CD4-positive, CD25-positive, alpha-beta regulatory T cell (primary cell): ENCODE data around the gene PLXND1. TPM values are rescaled to one million over a fixed set of nuclear protein-coding genes. Genes with fewer than 3 reads are reported as not detected.
A peak's percentile ranks its signal among the peaks of the same experiment; 100 is the strongest.

Experiments
- ATAC-seq, 2 donors: fragments of 150-1000 bp; cut with Tn5 transposase; one replicate each; pipeline ENCODE4 v1.10.0; 2021; ENCODE audit warnings: low read depth in 2 of 2, moderate number of reproducible peaks in 2 of 2, moderate library complexity in 1 of 2
- DNase-seq, 3 donors: peaks; one replicate each; pipeline versions ENCODE4 v3.0.0 to v3.0.0-alpha.2; 2012 to 2022; ENCODE audit warnings: mixed read lengths in 1 of 3
- H3K27ac ChIP-seq: one replicate; pipeline ENCODE4 v1.7.0; 2013; ENCODE audit warnings: mild to moderate bottlenecking, low read length; ENCODE audit not compliant: insufficient read depth, poor library complexity, severe bottlenecking
- H3K27me3 ChIP-seq: one replicate; pipeline ENCODE4 v1.7.0; 2013; ENCODE audit warnings: low read length; ENCODE audit not compliant: control insufficient read depth, insufficient read depth
- H3K36me3 ChIP-seq: one replicate; pipeline ENCODE4 v1.7.0; 2013; ENCODE audit warnings: mild to moderate bottlenecking, low read length, moderate library complexity; ENCODE audit not compliant: control insufficient read depth, insufficient read depth
- H3K4me1 ChIP-seq: 2 replicates; pipeline ENCODE4 v1.7.0; 2013; ENCODE audit warnings: mild to moderate bottlenecking, low read length; ENCODE audit not compliant: insufficient read depth, control insufficient read depth, poor library complexity, severe bottlenecking
- H3K4me3 ChIP-seq: one replicate; pipeline ENCODE4 v1.7.0; 2013; ENCODE audit warnings: low read depth, mild to moderate bottlenecking, low read length, moderate library complexity
- H3K9me3 ChIP-seq, 2 experiments: 1 replicate in 1 of 2; 2 replicates in 1 of 2; pipeline ENCODE4 v1.7.0; 2013; ENCODE audit warnings: low read length in 2 of 2, mild to moderate bottlenecking in 1 of 2, moderate library complexity in 1 of 2; ENCODE audit not compliant: control insufficient read depth in 2 of 2
- H3K27ac Mint-ChIP-seq, 3 donors: one replicate each; pipeline ENCODE4 v1.8.0; 2020 to 2022; ENCODE audit warnings: mild to moderate bottlenecking in 3 of 3, mixed read lengths in 3 of 3, moderate library complexity in 2 of 3
- H3K27me3 Mint-ChIP-seq: one replicate; pipeline ENCODE4 v1.8.0; 2022; ENCODE audit warnings: mild to moderate bottlenecking, mixed read lengths
- H3K36me3 Mint-ChIP-seq: one replicate; pipeline ENCODE4 v1.8.0; 2020; ENCODE audit warnings: mixed read lengths
- H3K4me1 Mint-ChIP-seq, 4 donors: one replicate each; pipeline ENCODE4 v1.8.0; 2020 to 2022; ENCODE audit warnings: mixed read lengths in 4 of 4, mild to moderate bottlenecking in 1 of 4
- H3K4me3 Mint-ChIP-seq, 4 donors: one replicate each; pipeline ENCODE4 v1.8.0; 2020 to 2022; ENCODE audit warnings: mild to moderate bottlenecking in 4 of 4, mixed read lengths in 4 of 4, moderate library complexity in 3 of 4
- H3K9me3 Mint-ChIP-seq, 7 donors: one replicate each; pipeline ENCODE4 v1.8.0; 2020 to 2022; ENCODE audit warnings: mixed read lengths in 7 of 7, mild to moderate bottlenecking in 3 of 7, moderate library complexity in 2 of 7
- polyA plus RNA-seq, 4 donors: library from polyadenylated mRNA; unstranded; fragments of 300-500 nt; fragmentation: Illumina TruSeq; gene quantifications; one replicate each; pipeline ENCODE4 v1.2.3, GENCODE V29; 2021
- total RNA-seq: library from RNA; stranded (reverse); gene quantifications from one replicate; pipeline ENCODE4 v1.2.3, GENCODE V29; 2022

Gene PLXND1
- total and polyA plus RNA-seq, 5 donors from 2014 or later, result 0.48 to 11.3 (median 0.83) TPM; not detected in 1

DNA sequence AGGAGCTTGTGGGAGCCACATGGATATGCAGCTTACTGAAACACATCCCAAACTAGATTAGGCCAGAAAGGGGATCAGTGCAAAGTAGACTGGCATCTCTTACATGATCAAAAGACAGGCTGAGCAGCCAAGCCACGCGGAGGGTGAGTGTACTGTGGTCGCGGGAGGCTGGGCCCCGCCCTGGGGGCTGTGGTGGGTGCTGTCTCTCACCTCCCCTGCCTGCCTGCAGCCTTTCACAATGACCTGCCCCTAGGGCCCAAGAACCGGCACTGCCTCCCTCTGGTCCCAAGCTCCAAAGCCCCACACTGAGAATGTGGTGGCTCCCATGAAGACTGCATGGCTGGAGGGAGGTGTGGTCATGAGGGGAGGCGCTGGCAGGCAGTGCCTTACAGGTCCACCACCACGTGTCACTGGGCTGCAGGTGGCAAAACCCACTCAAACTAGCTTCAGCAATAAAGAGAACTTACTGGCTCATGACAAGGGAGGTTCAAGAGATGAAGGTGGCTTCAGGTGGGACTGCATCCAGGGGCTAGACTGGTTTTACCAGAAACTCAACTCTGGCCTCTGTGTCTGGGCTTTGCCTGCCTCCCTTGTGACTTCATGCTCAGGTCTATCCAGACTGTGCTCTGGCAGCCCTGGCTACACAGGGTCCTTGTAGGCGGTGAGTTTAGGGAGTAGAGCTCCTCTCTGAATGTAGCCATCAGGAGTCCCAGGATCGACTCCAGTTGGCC is 27.4 kb upstream of the PLXND1 start:
- DNase-seq (no peak), ATAC-seq (no peak)
- Mint-ChIP-seq H3K9me3 (peaks cover 0 to 4% (median 0%) of the 10 kb centered on the region in 7 donors), H3K4me1 (no peaks in the 10 kb centered on the region), H3K4me3 (no peak overlapping the region), H3K27ac (no peak overlapping the region), H3K36me3 (no peaks in the 10 kb centered on the region), H3K27me3 (no peaks in the 10 kb centered on the region)
- no peak overlapping the region for H3K27ac ChIP-seq
- no peak overlapping the region for H3K4me3 ChIP-seq
- H3K9me3 ChIP-seq, result no peaks in the 10 kb centered on the region
- no peaks in the 10 kb centered on the region for H3K4me1 ChIP-seq
- no peaks in the 10 kb centered on the region for H3K36me3 ChIP-seq
- peaks cover 4% of the 10 kb centered on the region for H3K27me3 ChIP-seq

DNA sequence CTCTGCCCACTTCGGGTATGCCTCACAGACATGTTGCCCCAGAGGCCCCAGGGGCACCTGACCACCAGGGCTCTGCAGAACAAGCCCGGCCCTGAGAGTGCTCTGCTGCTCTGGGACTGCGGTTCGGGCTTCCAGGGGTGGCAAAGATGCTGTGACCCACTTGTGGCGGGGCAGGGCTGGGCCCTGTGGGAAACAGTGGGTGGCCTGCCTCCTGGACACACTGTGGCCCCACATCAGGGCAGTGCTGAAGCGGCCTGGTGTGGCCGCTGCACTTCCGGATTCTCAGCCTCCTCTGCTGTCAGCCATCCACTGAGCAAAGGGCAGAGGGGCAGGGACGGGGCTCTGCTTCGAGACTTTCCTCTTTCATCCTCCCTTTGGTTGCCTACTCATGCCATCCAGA is 26.5 kb upstream of the PLXND1 start:
- H3K9me3 ChIP-seq, result no peaks in the 10 kb centered on the region
- H3K4me1 ChIP-seq, result peaks cover 2% of the 10 kb centered on the region
- ATAC-seq, result no peak
- peaks cover 4% of the 10 kb centered on the region for H3K27me3 ChIP-seq
- no peak overlapping the region for H3K27ac Mint-ChIP-seq
- H3K9me3 Mint-ChIP-seq, result peaks cover 0 to 3% (median 0%) of the 10 kb centered on the region in 7 donors
- peaks cover 3% of the 10 kb centered on the region for H3K27me3 Mint-ChIP-seq
- no peaks in the 10 kb centered on the region for H3K36me3 Mint-ChIP-seq
- H3K4me3 Mint-ChIP-seq, result no peak overlapping the region
- no peaks in the 10 kb centered on the region for H3K36me3 ChIP-seq
- H3K4me3 ChIP-seq, result no peak overlapping the region
- peaks cover 0 to 4% (median 3%) of the 10 kb centered on the region in 4 donors for H3K4me1 Mint-ChIP-seq
- no peak overlapping the region for H3K27ac ChIP-seq
- DNase-seq, result no peak

DNA sequence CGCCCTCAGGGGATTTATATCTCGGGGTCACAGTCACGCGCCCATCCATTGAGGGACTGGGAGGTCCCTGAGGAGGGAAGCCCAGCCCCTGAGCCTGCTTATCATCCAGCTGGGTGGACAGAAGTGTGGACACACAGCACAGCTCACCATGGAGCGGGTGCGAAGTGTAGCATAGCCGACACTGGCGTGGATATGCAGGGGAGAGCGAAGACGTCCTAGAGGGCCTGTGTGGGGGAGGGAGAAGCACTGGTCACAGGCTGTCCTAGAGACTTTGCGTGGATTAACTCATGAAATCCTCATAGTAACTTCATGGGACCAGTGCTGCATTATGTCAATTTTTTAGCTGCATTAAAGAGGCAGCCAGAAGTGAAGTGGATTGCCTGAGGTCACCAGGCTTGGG is 26.1 kb upstream of the PLXND1 start:
- Histone ChIP-seq H3K4me1 (peaks cover 7% of the 10 kb centered on the region), H3K36me3 (no peaks in the 10 kb centered on the region), H3K9me3 (no peaks in the 10 kb centered on the region), H3K27me3 (peaks cover 4% of the 10 kb centered on the region), H3K27ac (no peak overlapping the region), H3K4me3 (no peak overlapping the region)
- peaks cover 4% of the 10 kb centered on the region for H3K27me3 Mint-ChIP-seq
- no peak overlapping the region for H3K27ac Mint-ChIP-seq
- H3K4me3 Mint-ChIP-seq, result no peak overlapping the region
- no peak for DNase-seq
- no peak for ATAC-seq
- H3K36me3 Mint-ChIP-seq, result no peaks in the 10 kb centered on the region
- peaks cover 0 to 8% (median 5%) of the 10 kb centered on the region in 4 donors for H3K4me1 Mint-ChIP-seq
- H3K9me3 Mint-ChIP-seq, result peaks cover 0 to 3% (median 0%) of the 10 kb centered on the region in 7 donors

DNA sequence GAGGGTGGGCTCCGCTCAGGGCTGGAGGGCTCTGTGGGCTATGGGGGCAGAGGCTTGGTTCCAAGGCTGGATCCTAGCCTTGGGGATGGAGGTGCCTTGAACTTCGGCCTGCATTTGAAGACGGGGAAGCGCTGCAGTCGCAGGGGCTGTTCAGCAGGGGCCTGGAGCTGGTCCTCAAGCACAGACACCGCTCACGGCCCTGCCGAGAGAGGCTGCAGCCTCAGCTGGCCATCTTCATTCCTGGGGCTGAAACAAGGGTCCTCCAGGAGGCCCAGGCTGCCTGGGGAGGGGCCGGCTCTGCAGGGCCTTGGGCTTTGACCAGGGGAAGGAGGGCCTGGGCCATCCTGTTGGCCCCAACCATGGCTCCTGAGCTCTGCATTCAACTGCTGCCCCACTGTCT is 25.6 kb upstream of the PLXND1 start:
- H3K36me3 Mint-ChIP-seq, result no peaks in the 10 kb centered on the region
- no peak overlapping the region for H3K4me3 Mint-ChIP-seq
- peaks cover 0 to 3% (median 0%) of the 10 kb centered on the region in 7 donors for H3K9me3 Mint-ChIP-seq
- Histone ChIP-seq H3K4me3 (no peak overlapping the region), H3K9me3 (no peaks in the 10 kb centered on the region), H3K4me1 (peaks cover 11% of the 10 kb centered on the region), H3K36me3 (no peaks in the 10 kb centered on the region), H3K27ac (no peak overlapping the region), H3K27me3 (peaks cover 4% of the 10 kb centered on the region)
- H3K4me1 Mint-ChIP-seq, result peaks cover 0 to 12% (median 6%) of the 10 kb centered on the region in 4 donors
- DNase-seq, result no peak
- H3K27ac Mint-ChIP-seq, result no peak overlapping the region
- ATAC-seq, result no peak
- peaks cover 4% of the 10 kb centered on the region for H3K27me3 Mint-ChIP-seq

DNA sequence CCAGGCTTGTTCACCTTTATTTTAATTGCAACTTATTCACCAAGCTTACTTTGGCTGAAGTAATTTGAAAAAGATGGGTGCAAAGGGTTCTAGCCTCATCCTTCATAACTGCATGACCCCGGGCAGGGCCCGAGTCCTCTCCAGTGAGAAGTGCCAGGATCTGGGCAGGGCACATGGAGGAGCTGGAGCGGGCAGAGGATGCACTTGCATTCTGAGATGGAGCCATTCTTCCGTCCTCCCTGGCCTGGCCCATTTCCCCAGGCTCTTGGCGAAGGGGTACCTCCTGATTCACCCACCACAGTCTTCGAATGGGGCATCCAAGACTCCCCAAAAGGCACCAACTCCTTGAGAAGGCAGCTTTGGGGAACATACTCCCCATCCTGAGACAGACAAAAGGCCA is 22.5 kb upstream of the PLXND1 start:
- Mint-ChIP-seq H3K9me3 (peaks cover 0 to 3% (median 0%) of the 10 kb centered on the region in 7 donors), H3K36me3 (no peaks in the 10 kb centered on the region), H3K4me1 (peaks cover 0 to 18% (median 6%) of the 10 kb centered on the region in 4 donors), H3K27me3 (peaks cover 7% of the 10 kb centered on the region), H3K4me3 (peak overlapping the region in 2 of 4 donors; percentile 21 to 69), H3K27ac (no peak overlapping the region)
- Histone ChIP-seq H3K9me3 (no peaks in the 10 kb centered on the region), H3K4me1 (peaks cover 21% of the 10 kb centered on the region), H3K36me3 (no peaks in the 10 kb centered on the region), H3K27me3 (no peaks in the 10 kb centered on the region), H3K27ac (no peak overlapping the region), H3K4me3 (no peak overlapping the region)
- no peak for ATAC-seq
- no peak for DNase-seq

DNA sequence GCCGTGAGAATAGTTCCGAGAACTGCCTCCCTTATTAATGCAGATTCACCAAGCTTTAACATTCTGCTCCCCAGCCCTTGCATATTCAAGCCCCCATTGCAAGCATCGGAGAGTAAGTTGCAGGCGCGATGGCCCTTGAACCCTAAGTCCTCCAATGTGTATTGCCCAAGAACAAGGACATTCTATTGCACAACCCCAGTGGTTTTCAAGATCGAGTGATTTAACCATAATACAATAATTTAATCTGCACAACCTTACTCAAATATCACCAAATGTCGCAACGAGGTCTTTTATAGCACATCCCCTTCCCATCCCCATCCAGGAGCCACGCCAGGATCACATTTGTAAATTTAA is 21.7 kb upstream of the PLXND1 start:
- H3K27me3 Mint-ChIP-seq, result peaks cover 7% of the 10 kb centered on the region
- peaks cover 0 to 3% (median 0%) of the 10 kb centered on the region in 7 donors for H3K9me3 Mint-ChIP-seq
- peaks cover 0 to 18% (median 6%) of the 10 kb centered on the region in 4 donors for H3K4me1 Mint-ChIP-seq
- peaks cover 21% of the 10 kb centered on the region for H3K4me1 ChIP-seq
- no peaks in the 10 kb centered on the region for H3K27me3 ChIP-seq
- DNase-seq (no peak), ATAC-seq (no peak)
- peak overlapping the region; percentile 88 to 95 (median 90) for H3K4me3 Mint-ChIP-seq
- no peaks in the 10 kb centered on the region for H3K9me3 ChIP-seq
- no peak overlapping the region for H3K27ac ChIP-seq
- no peaks in the 10 kb centered on the region for H3K36me3 Mint-ChIP-seq
- H3K27ac Mint-ChIP-seq, result peak overlapping the region; percentile 80 to 95 (median 87)
- H3K36me3 ChIP-seq, result no peaks in the 10 kb centered on the region
- H3K4me3 ChIP-seq, result peak overlapping the region; percentile 79

DNA sequence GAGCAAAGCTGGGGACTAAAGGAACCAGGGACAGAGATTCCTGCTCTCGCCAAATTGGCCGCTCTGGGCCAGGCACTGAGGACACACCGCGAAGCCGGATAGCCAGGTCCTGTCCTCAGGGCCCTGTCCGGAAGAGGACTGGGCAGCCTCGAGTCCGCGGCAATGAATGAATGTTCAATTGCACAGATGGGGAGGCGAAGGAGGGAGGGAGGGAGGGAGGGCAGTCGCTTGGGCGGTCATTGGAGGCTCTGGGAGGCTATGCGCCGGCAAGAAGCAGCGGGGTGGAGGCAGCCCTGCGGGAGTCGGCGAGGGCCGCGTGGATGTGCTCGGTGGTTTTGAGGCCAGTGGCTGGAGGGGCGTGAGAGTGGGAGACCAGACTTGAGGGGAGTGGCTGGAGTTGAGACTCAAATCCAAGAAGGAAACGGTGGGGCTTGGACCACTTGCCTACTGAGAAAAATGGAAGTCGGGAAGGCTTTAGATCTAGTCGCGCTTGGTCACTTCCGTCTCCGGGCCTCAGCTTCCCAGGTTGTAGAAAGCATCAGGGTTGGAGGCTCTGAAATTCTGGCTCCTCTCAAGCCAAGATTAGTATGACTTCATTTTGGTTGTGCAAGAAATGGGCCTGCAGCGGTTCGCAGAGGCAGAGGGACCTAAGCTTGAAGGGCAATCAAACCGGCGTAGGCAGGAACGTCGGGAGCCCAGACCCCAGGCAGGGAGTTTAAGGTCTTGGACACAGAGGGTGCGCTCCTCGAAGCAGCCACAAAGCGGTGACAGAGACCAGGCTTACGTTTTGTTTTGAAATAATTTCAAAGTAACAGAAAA is 21.1 kb upstream of the PLXND1 start:
- Mint-ChIP-seq H3K27me3 (peaks cover 7% of the 10 kb centered on the region), H3K4me3 (peak overlapping the region; percentile 88 to 95 (median 90)), H3K4me1 (peaks cover 0 to 18% (median 6%) of the 10 kb centered on the region in 4 donors), H3K9me3 (peaks cover 0 to 3% (median 0%) of the 10 kb centered on the region in 7 donors), H3K27ac (peak overlapping the region; percentile 80 to 87 (median 80)), H3K36me3 (no peaks in the 10 kb centered on the region)
- no peaks in the 10 kb centered on the region for H3K36me3 ChIP-seq
- H3K9me3 ChIP-seq, result no peaks in the 10 kb centered on the region
- H3K27ac ChIP-seq, result peak overlapping the region; percentile 51
- ATAC-seq (peak; percentile 74 to 77), DNase-seq (peak; percentile 48 to 89 (median 73))
- H3K4me1 ChIP-seq, result peaks cover 21% of the 10 kb centered on the region
- H3K4me3 ChIP-seq, result peak overlapping the region; percentile 79
- no peaks in the 10 kb centered on the region for H3K27me3 ChIP-seq
